H1 (cell line): ENCODE data around the gene TWIST2. TPM values are rescaled to one million over a fixed set of nuclear protein-coding genes. Genes with fewer than 3 reads are reported as not detected.
A peak's percentile ranks its signal among the peaks of the same experiment; 100 is the strongest.

ENCODE experiments used
- CTCF ChIA-PET: fragments of 300-600 bp; sonication (Branson Sonifier 250); formaldehyde crosslinking; loops from one replicate; lab custom pipeline; 2021; ENCODE audit not compliant: partially characterized antibody; lab: Charles Lee
- POLR2A ChIA-PET: fragments of 300-600 bp; sonication (Branson Sonifier 250); formaldehyde crosslinking; loops from one replicate; lab custom pipeline; 2021; ENCODE audit warnings: inconsistent platforms; ENCODE audit not compliant: partially characterized antibody; lab: Charles Lee
- DNase-seq, 2 experiments: peaks; one replicate each; pipeline versions ENCODE4 v3.0.0 to v3.0.0-alpha.2; 2010 to 2022; ENCODE audit warnings: low spot score in 2 of 2, low read depth in 1 of 2, mixed read lengths in 1 of 2
- FAIRE-seq: peaks from 2 replicates; lab custom pipeline; 2011; peaks lifted over from hg19 to GRCh38; lab: Jason Lieb, UNC
- H2AFZ ChIP-seq: 2 replicates; pipeline ENCODE4 v1.8.1; 2012; ENCODE audit warnings: low read length, inconsistent platforms
- H2AK5ac ChIP-seq: 2 replicates; pipeline ENCODE4 v1.6.1; 2013; ENCODE audit warnings: low read depth, low read length
- H2BK120ac ChIP-seq: replicated peaks from 2 replicates; pipeline ENCODE3; 2013; ENCODE audit warnings: low read depth, low read length, inconsistent platforms
- H2BK12ac ChIP-seq: 2 replicates; pipeline ENCODE4 v1.6.1; 2013; ENCODE audit warnings: low read depth, low read length
- H2BK15ac ChIP-seq: 2 replicates; pipeline ENCODE4 v1.6.1; 2013; ENCODE audit warnings: low read length
- H2BK20ac ChIP-seq: 2 replicates; pipeline ENCODE4 v1.6.1; 2013; ENCODE audit warnings: low read length
- H2BK5ac ChIP-seq: 2 replicates; pipeline ENCODE4 v1.6.1; 2013; ENCODE audit warnings: low read depth, low read length
- H3K14ac ChIP-seq: 2 replicates; pipeline ENCODE4 v1.6.1; 2013; ENCODE audit warnings: inconsistent platforms; ENCODE audit not compliant: insufficient read length
- H3K18ac ChIP-seq: 2 replicates; pipeline ENCODE4 v1.6.1; 2013; ENCODE audit warnings: low read length; ENCODE audit errors: extremely low read depth
- H3K23ac ChIP-seq: 2 replicates; pipeline ENCODE4 v1.6.1; 2013; ENCODE audit warnings: inconsistent platforms; ENCODE audit not compliant: insufficient read length
- H3K23me2 ChIP-seq: 2 replicates; pipeline ENCODE4 v1.6.1; 2013; ENCODE audit warnings: low read depth, low read length
- H3K27ac ChIP-seq: 2 replicates; pipeline ENCODE4 v1.6.1; 2011; ENCODE audit warnings: low read depth, low read length, inconsistent platforms
- H3K27me3 ChIP-seq, 4 experiments: replicated peaks in 1 of 4; 1 replicate in 1 of 4; 2 replicates in 3 of 4; pipeline versions ENCODE4 v1.6.1 to v1.8.1; 2011 to 2013; ENCODE audit warnings: low read length in 3 of 4, mild to moderate bottlenecking in 3 of 4, inconsistent platforms in 2 of 4, mixed read lengths in 2 of 4, moderate library complexity in 1 of 4; ENCODE audit not compliant: control insufficient read depth in 3 of 4, insufficient read depth in 3 of 4; ENCODE audit errors: extremely low read depth in 1 of 4
- H3K36me3 ChIP-seq, 4 experiments: 2 replicates each; pipeline versions ENCODE4 v1.6.1 to v1.8.1; 2011 to 2013; ENCODE audit warnings: mild to moderate bottlenecking in 4 of 4, low read length in 3 of 4, moderate library complexity in 2 of 4, control low read depth in 1 of 4, inconsistent platforms in 1 of 4; ENCODE audit not compliant: insufficient read depth in 4 of 4, control insufficient read depth in 2 of 4
- H3K4ac ChIP-seq: replicated peaks from 2 replicates; pipeline ENCODE3; 2013; ENCODE audit warnings: low read length, low read depth, mixed read lengths, inconsistent platforms; ENCODE audit not compliant: insufficient read length
- H3K4me1 ChIP-seq, 4 experiments: replicated peaks in 1 of 4; 1 replicate in 1 of 4; 2 replicates in 3 of 4; pipeline versions ENCODE4 v1.6.1 to v1.8.1; 2011 to 2013; ENCODE audit warnings: low read length in 3 of 4, inconsistent platforms in 2 of 4, mixed read lengths in 1 of 4; ENCODE audit not compliant: insufficient read depth in 4 of 4, control insufficient read depth in 3 of 4
- H3K4me2 ChIP-seq, 2 experiments: 2 replicates each; pipeline versions ENCODE4 v1.6.1 to v1.8.1; 2011 to 2013; ENCODE audit warnings: low read depth in 2 of 2, low read length in 2 of 2, control low read depth in 1 of 2, inconsistent platforms in 1 of 2, mild to moderate bottlenecking in 1 of 2; ENCODE audit not compliant: insufficient read depth in 1 of 2
- H3K4me3 ChIP-seq, 4 experiments: fragments of 200-600, 300-600 bp in 1 of 4; sonication (generic), shearing (Covaris generic), sonication (Bioruptor Twin) in 1 of 4; 2 replicates each; pipeline versions ENCODE4 v1.5.1 to v1.8.1; 2011 to 2016; ENCODE audit warnings: low read length in 4 of 4, low read depth in 3 of 4, control low read depth in 2 of 4, inconsistent platforms in 2 of 4, mild to moderate bottlenecking in 2 of 4, mixed read lengths in 1 of 4, moderate library complexity in 1 of 4; ENCODE audit not compliant: insufficient read depth in 2 of 4; ENCODE audit errors: extremely low read depth in 1 of 4
- H3K56ac ChIP-seq: replicated peaks from 2 replicates; pipeline ENCODE3; 2013; ENCODE audit warnings: low read depth, mild to moderate bottlenecking, mixed read lengths, low read length, inconsistent platforms; ENCODE audit not compliant: insufficient read length
- H3K79me1 ChIP-seq: 2 replicates; pipeline ENCODE4 v1.6.1; 2013; ENCODE audit warnings: low read depth, low read length, control low read depth
- H3K79me2 ChIP-seq, 2 experiments: 2 replicates each; pipeline versions ENCODE4 v1.6.1 to v1.8.1; 2012 to 2013; ENCODE audit warnings: low read length in 2 of 2, mild to moderate bottlenecking in 2 of 2, inconsistent platforms in 1 of 2; ENCODE audit not compliant: insufficient read depth in 2 of 2, control insufficient read depth in 1 of 2
- H3K9ac ChIP-seq, 4 experiments: replicated peaks in 1 of 4; 1 replicate in 1 of 4; 2 replicates in 3 of 4; pipeline versions ENCODE4 v1.6.1 to v1.8.1; 2011 to 2013; ENCODE audit warnings: low read depth in 3 of 4, low read length in 3 of 4, control low read depth in 2 of 4, mild to moderate bottlenecking in 2 of 4, moderate library complexity in 2 of 4, inconsistent platforms in 1 of 4; ENCODE audit errors: extremely low read depth in 1 of 4
- H3K9me3 ChIP-seq, 2 experiments: 2 replicates each; pipeline versions ENCODE4 v1.6.1 to v1.8.1; 2012 to 2013; ENCODE audit warnings: mild to moderate bottlenecking in 2 of 2, moderate library complexity in 2 of 2, control low read depth in 1 of 2, inconsistent platforms in 1 of 2, low read depth in 1 of 2, low read length in 1 of 2, mixed read lengths in 1 of 2; ENCODE audit not compliant: insufficient read depth in 2 of 2
- H4K20me1 ChIP-seq, 2 experiments: replicated peaks in 1 of 2; 2 replicates each; pipeline versions ENCODE3 to v1.8.1; 2011 to 2013; ENCODE audit warnings: inconsistent platforms in 2 of 2, low read length in 2 of 2, mild to moderate bottlenecking in 1 of 2; ENCODE audit not compliant: insufficient read depth in 2 of 2, control insufficient read depth in 1 of 2
- H4K5ac ChIP-seq: 2 replicates; pipeline ENCODE4 v1.6.1; 2013; ENCODE audit warnings: low read length, low read depth, mixed read lengths, inconsistent platforms; ENCODE audit not compliant: insufficient read length
- H4K8ac ChIP-seq: 2 replicates; pipeline ENCODE4 v1.8.0; 2013; ENCODE audit warnings: mild to moderate bottlenecking, moderate library complexity, low read length, inconsistent platforms; ENCODE audit not compliant: insufficient read depth; ENCODE audit errors: extremely low read depth
- H4K91ac ChIP-seq: replicated peaks from 2 replicates; pipeline ENCODE3; 2013; ENCODE audit warnings: low read length, mixed read lengths, inconsistent platforms; ENCODE audit not compliant: insufficient read length
- BACH1 ChIP-seq: IDR thresholded peaks from 2 replicates; pipeline ENCODE4 v1.6.1; 2012; ENCODE audit warnings: low read length, improper control_type of control experiment
- CBX5 ChIP-seq: fragments of 300-800, 300-1000 bp; sonication (generic); IDR thresholded peaks from 2 replicates; pipeline ENCODE4 v1.7.1; 2016; ENCODE audit warnings: antibody characterized with exemption, low read length, low read depth
- CHD1 ChIP-seq: IDR thresholded peaks from 2 replicates; pipeline ENCODE4 v1.6.1; 2012; ENCODE audit warnings: low read depth, low read length, improper control_type of control experiment
- JUND ChIP-seq: IDR thresholded peaks from 2 replicates; pipeline ENCODE4 v1.6.1; 2011; ENCODE audit warnings: mild to moderate bottlenecking, improper control_type of control experiment, low read length
- KDM1A ChIP-seq: fragments of 200-600, 300-600 bp; sonication (generic); IDR thresholded peaks from 2 replicates; pipeline ENCODE4 v1.7.1; 2016; ENCODE audit warnings: mild to moderate bottlenecking, low read length, borderline replicate concordance
- MAX ChIP-seq: IDR thresholded peaks from 2 replicates; pipeline ENCODE4 v1.6.1; 2012; ENCODE audit warnings: inconsistent platforms
- POU5F1 ChIP-seq: IDR thresholded peaks from 2 replicates; pipeline ENCODE4 v1.6.1; 2011; ENCODE audit warnings: low read depth, mild to moderate bottlenecking, low read length, moderate library complexity
- RBBP5 ChIP-seq: IDR thresholded peaks from 2 replicates; pipeline ENCODE4 v1.7.1; 2012; ENCODE audit warnings: low read depth, mild to moderate bottlenecking, inconsistent platforms, low read length, moderate library complexity, borderline replicate concordance
- RFX5 ChIP-seq: IDR thresholded peaks from 2 replicates; pipeline ENCODE4 v1.6.1; 2011; ENCODE audit warnings: low read depth, low read length, improper control_type of control experiment, borderline replicate concordance
- SIN3A ChIP-seq, 2 experiments: IDR thresholded peaks in 1 of 2; conservative IDR thresholded peaks in 1 of 2; 2 replicates each; pipeline ENCODE4 v1.6.1; 2011 to 2012; ENCODE audit warnings: low read length in 2 of 2, improper control_type of control experiment in 1 of 2, low read depth in 1 of 2, mild to moderate bottlenecking in 1 of 2
- SIRT6 ChIP-seq: IDR thresholded peaks from one replicate; pipeline ENCODE4 v1.7.1; 2012; ENCODE audit warnings: low read length, inconsistent platforms
- SP1 ChIP-seq: IDR thresholded peaks from 2 replicates; pipeline ENCODE4 v1.6.1; 2011; ENCODE audit warnings: low read depth, low read length
- SP4 ChIP-seq: IDR thresholded peaks from 2 replicates; pipeline ENCODE4 v1.6.1; 2012; ENCODE audit warnings: low read length, inconsistent platforms
- TCF12 ChIP-seq: IDR thresholded peaks from 2 replicates; pipeline ENCODE4 v1.6.1; 2011; ENCODE audit warnings: low read depth, mild to moderate bottlenecking, low read length
- WGBS, 2 experiments: shearing (Covaris generic) in 1 of 2; methylation state at CpG; one replicate each; pipeline versions ENCODE4 v1.1.6 to v1.1.7; 2013 to 2015; ENCODE audit warnings: low lambda C conversion rate in 2 of 2, mixed read lengths in 2 of 2, inconsistent platforms in 1 of 2, low coverage in 1 of 2, missing lambda C conversion rate in 1 of 2; ENCODE audit not compliant: insufficient replicate concordance in 2 of 2, insufficient coverage in 1 of 2, insufficient read length in 1 of 2; ENCODE audit errors: extremely low coverage in 1 of 2, missing lambda C conversion rate in 1 of 2; 5-methylcytosine and 5-hydroxymethylcytosine counted together
- polyA plus RNA-seq, 7 experiments: library from polyadenylated mRNA; depleted of rRNA in 3 of 7; stranded (reverse) in 5 of 7; unstranded in 2 of 7; fragments of >200 nt in 5 of 7; fragments of 200-250 nt in 2 of 7; gene quantifications; 1 replicate in 5 of 7; 2 replicates in 1 of 7; 4 replicates in 1 of 7; pipeline versions ENCODE4 v1.2.1 to v1.2.3, GENCODE V29; 2011 to 2013; ENCODE audit warnings: missing spikeins in 2 of 7, mixed read lengths in 2 of 7
- total RNA-seq: library from RNA; stranded (reverse); fragmentation: NEBNext Ultra II Directional; extraction: Animal tissue kit (Norgen Biotek cat#: 25700); gene quantifications from 2 replicates; pipeline ENCODE4 v1.2.1, GENCODE V29; 2021

TWIST2 gene
- total and polyA plus RNA-seq, 2 of the 8 experiments (the other 6 are each of a cell fraction or from before 2014, with no cell fraction given) = 2.6 to 4.3 TPM

GRCh38 chr2:238947920-238948710 lies 100.2 kb downstream of the TWIST2 start:
- Histone ChIP-seq H3K23ac (no peak overlapping the region), H3K4me1 (no peaks in the 10 kb centered on the region), H3K79me2 (no peaks in the 10 kb centered on the region), H3K79me1 (no peaks in the 10 kb centered on the region), H2BK120ac (no peak overlapping the region), H4K91ac (no peak overlapping the region), H3K4ac (no peak overlapping the region), H2BK12ac (no peak overlapping the region), H4K5ac (no peak overlapping the region), H2AK5ac (no peak overlapping the region), H3K9me3 (no peaks in the 10 kb centered on the region), H3K27ac (no peak overlapping the region), H4K8ac (no peak overlapping the region), H3K36me3 (no peaks in the 10 kb centered on the region), H3K9ac (no peak overlapping the region), H3K18ac (no peak overlapping the region), H4K20me1 (no peaks in the 10 kb centered on the region), H3K23me2 (no peaks in the 10 kb centered on the region), H3K56ac (no peak overlapping the region), H3K4me3 (no peak overlapping the region), H2BK20ac (no peak overlapping the region), H2AFZ (peak overlapping the region; percentile 21; the same call in 1 of the 2 replicates), H2BK15ac (no peak overlapping the region), H3K14ac (no peak overlapping the region), H2BK5ac (no peak overlapping the region), H3K27me3 (no peaks in the 10 kb centered on the region; a peak in 1 of 7 replicates), H3K4me2 (no peak overlapping the region)
- WGBS, 2 experiments = 83% methylated on average over 10 of the region's 10 CpGs; no CpG with 5 or more reads in 1 of the 2 experiments
- POLR2A ChIA-PET = no interaction called here
- CTCF ChIA-PET = interaction anchor here (0.6 kb wide), 1 partner anchor 27 kb away, joined by 4 read pairs; no protein-coding TSS in a partner anchor
- DNase-seq (peak in 1 of 2 experiments; percentile 45), FAIRE-seq (no peak)
- TF ChIP-seq BACH1 = no peak
- no peak for TF ChIP-seq JUND
- no peak for TF ChIP-seq TCF12
- TF ChIP-seq CHD1 = no peak
- TF ChIP-seq SP1 = no peak
- TF ChIP-seq SP4 = no peak
- no peak for TF ChIP-seq RBBP5
- no peak for TF ChIP-seq RFX5
- no peak for TF ChIP-seq SIN3A (conservative IDR thresholded peaks at IDR 0.05 in 1 of 2, IDR thresholded peaks at IDR 0.05 in 1 of 2; ENCODE audit: low read depth in 1 of 2, low read length in 2 of 2)
- no peak for TF ChIP-seq MAX
- TF ChIP-seq POU5F1 = no peak
- TF ChIP-seq SIRT6 = no peak
- no peak for TF ChIP-seq KDM1A
- no peak for TF ChIP-seq CBX5
